Ishikawa (cell line): Measurements from ENCODE around the gene RAD52.

Experiments used
- FOXM1 ChIP-seq: IDR thresholded peaks from 2 replicates; pipeline ENCODE4 v1.6.1; 2012; ENCODE audit warnings: low read depth, borderline replicate concordance
- REST ChIP-seq: IDR thresholded peaks from 2 replicates; pipeline ENCODE4 v1.6.1; 2012; ENCODE audit warnings: low read depth, mild to moderate bottlenecking
- TAF1 ChIP-seq: IDR thresholded peaks from 2 replicates; pipeline ENCODE4 v1.6.1; 2012; ENCODE audit warnings: low read depth, mild to moderate bottlenecking
- TCF12 ChIP-seq: IDR thresholded peaks from 2 replicates; pipeline ENCODE4 v1.6.1; 2012; ENCODE audit warnings: low read depth
- YY1 ChIP-seq: IDR thresholded peaks from 2 replicates; pipeline ENCODE4 v1.6.1; 2012; ENCODE audit warnings: low read depth

The RAD52 gene

GRCh38 chr12:863285-863684 is 86.2 kb downstream of the RAD52 start:
- TF ChIP-seq REST (no peak), TAF1 (no peak)

GRCh38 chr12:862303-862911 is 87.1 kb downstream of the RAD52 start:
- TF ChIP-seq YY1 (no peak), TCF12 (no peak), FOXM1 (no peak)
